ENCODE data around the gene MEF2C.

MEF2C gene

DNA sequence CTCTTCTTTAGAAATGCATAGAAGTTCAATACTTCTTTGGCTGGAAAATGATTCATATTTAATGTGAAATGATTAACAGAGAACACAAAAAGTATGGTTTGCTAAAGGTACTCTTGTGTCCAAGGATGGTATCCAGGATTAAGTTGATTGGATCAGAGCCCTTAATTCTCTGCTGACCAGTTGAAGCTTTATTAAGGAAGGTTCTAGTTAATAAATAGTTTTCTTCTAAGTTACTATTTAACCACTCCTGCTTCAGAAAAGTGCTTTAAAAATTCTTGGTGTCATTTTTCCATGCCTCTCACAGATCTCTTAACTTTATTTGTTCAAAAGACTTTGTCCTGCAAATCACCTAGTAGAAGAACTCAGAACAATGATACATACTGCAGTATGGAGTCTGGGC is 134.3 kb downstream of the MEF2C start:
- no peak for DNase-seq

- DNase-seq: no peak
These were observed 136.5 kb downstream of the MEF2C start for GRCh38 chr5:88746438-88746882.

DNA sequence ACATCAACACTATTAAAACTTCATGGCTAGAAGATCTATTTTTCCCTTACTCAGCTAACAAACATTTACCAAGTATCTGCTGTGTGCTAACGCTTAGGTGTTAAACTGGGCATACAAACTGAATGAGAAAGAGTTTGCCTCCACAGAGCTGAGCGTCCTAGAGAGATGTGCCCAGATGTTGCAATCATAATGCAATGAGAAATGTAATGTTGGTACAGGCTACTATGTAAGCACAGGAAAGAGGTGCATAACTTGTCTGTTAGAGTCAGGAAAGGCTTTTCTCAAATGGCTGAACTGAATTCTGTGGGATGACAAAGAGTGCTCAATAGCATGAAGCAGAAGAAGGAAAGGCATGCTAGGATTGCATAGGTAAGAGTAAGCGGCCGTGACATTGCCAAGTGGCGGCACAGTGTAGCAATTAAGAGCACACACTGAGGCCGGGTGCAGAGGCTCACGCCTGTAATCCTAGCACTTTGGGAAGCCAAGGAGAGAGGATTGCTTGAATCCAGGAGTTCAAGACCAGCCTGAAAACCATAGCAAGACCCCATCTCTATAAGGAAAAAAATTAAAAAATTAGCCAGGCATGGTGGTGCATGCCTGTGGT is 137.8 kb downstream of the MEF2C start:
- no peak for DNase-seq

GRCh38 chr5:88743231-88743834 is 139.7 kb downstream of the MEF2C start:
- no peak for DNase-seq

DNA sequence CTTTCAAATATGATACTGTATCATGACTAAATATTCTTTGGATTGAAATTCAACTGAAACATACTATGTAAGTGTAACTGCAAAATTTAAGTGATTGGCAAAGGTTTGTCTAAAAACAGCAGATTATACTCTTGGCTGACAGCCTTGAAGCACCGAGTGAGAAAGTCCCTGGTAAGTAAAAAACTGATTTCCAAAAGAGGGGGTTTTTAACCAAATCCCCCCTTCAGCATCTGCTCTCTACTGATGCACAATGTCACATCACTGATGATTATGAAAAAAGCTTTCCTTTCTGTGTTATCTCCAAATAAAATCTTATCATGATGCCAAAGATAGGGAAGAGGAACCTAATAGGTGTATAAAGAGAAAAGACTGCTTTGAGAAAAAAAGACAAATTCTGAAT is 141.0 kb downstream of the MEF2C start:
- no peak for DNase-seq

DNA sequence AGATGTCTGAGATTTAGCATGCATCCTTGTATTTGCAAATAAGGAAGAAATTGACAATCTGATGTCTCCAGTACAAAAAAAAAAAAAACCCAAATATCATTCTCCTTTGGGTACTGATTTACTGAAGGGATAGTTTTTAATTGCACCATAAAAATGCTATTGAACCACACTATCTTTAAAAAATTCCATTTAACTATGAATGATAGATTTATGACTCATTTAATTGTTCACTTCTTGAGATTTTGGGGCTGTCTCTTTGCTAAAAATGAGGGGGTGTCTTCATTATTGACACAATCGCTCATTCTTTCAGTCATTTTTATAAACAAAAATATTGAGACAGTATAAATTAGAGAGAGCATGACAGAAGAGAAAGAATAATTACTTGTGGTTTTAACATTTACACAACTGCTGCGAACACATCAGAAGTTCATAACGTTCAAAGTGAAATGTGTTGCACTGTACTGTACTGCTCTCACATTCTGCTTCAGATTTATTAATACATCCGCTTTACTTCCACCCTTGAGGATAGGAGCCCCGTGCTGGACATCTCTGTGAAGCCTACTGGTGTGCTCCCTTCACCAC is 142.3 kb downstream of the MEF2C start:
- DNase-seq: no peak

GRCh38 chr5:88736494-88736893 is 146.5 kb downstream of the MEF2C start:
- no peak for DNase-seq

- DNase-seq: peak; percentile 67
These were observed 148.0 kb downstream of the MEF2C start for GRCh38 chr5:88734983-88735382.

DNA sequence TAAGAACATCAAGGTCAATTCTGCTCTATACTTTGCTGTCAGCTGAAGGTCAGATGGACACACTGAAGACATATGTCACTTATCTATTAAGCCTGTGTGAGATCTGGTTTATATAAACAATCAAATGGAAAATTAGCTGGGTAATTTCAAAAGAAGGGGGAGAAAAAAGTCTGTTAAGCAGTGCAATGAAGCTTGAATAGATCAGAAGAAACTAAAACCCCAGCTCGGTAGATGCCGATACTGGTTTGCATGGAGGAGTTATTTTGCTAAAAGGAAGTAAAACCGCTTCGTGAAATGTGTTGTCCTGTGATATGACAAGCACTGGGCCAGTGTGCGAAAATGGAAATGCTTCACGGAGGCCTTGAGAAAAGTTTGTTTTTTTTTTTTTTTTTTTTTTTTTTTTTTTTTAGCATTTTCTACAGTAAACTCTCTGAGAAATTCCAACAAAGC is 148.8 kb downstream of the MEF2C start:
- no peak for DNase-seq

- no peak for DNase-seq
These were observed 150.1 kb downstream of the MEF2C start for GRCh38 chr5:88732862-88733261.

DNA sequence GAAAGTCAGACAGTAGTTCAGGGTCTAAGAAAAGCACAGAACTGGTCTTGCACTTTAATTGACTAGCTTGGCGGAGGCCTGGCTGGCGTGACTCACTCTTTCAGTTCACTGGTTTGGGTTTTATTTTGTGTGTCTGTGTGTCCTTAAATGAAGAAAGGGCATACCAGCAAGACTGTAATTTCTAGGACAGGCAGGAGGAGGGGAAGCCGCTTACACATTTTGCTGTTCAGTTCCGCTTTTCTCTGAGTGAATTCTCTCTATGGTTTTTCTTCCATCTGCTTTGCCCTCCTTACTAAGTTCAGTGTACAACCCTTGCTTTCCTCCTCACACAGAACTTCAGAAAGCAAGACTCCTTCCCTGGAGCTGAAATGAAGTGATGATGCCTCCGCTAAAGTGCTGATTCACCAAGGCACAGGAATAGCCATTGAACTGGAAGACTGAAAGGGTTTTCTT is 150.8 kb downstream of the MEF2C start:
- DNase-seq: peak; percentile 56

DNA sequence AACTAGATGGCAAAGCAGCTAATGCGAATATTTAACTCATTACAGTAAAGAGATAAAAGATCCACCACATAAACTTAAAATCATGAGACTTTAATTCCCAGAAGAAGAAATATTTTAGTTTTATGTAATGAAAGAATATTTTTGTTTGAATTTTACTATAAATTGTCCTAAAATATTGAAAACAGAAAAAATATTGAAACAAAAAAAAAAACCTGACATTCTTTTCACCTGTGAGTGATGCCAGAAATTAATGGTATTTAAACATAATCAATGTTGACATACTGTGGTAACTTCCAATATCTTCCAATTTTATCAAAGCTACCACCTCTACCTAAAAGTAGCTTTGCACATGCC is 153.2 kb downstream of the MEF2C start:
- no peak for DNase-seq

DNA sequence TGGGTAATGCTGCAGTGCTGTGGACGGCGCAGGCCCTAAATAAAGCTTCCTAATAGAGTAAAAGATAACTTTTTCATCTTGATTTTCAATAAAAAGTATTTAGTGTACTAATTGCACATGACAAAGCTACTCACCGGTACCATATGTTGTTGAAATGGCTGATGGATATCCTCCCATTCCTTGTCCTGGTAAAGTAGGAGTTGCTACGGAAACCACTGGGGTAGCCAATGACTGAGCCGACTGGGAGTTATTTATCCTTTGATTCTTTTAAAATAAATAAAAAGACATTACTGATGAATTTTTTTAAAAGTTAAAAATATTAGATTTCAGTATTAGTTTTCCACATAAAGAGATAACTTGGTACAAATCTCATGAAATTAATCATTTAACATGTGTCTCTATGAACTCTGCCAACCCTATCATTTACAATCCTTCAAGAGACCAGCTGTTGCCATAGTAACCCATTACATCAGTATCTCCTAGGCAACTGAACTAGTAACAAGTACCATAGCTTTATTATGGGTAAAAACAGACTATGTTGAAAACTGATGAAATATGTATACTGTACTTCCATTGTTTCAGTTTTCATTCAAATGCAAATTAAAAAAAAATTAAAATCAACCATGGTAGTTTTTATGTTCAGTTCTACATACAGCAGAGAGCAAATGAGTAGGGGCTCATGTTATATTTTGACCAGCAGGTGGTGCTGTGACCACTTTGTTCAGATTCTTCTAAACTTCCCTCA is 153.7 kb downstream of the MEF2C start:
- DNase-seq: peak; percentile 72

DNA sequence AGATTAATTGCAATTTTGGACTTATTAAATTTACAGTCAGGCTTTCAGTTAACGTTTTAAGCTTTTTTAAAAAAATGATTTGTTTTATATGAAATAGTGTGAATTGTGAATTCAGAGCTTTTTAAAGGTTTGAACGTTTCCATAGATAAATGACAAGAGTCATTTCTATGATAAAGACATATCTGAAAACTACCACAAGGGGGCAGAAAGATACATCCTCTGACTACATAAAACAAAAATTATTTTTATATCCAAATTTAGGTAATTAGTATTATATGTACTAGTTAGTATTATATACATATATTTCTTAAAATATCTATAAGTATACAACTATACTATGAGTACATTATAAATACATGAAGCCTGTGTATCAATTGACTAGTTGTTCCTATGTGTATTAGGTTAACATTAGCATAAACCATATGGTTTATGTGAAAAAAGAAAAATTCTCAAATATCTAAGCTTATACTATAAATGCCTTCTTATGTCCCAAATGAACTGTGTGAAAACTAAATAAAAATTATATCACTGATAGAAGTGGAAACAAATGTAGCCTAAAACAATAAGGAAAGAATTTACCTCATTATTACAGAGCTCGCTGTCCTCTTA is 155.2 kb downstream of the MEF2C start:
- DNase-seq: no peak

DNA sequence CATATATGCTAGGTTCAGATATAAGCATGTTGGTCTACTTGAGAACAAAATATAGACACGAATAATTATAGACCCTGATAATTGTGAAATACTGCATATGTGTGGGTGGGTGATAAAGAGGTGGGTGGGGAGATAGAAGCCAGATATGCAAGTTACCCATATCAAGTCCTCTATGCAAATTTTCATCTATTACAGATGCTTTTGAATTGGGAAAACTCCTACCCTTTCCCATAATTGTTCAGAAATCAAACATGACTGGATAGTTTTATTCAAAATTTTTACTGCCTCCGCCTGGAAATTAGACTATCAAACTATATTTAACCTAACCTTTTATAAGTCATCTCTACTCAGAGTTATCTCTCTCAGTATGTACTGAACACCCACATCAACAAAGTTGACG is 157.5 kb downstream of the MEF2C start:
- DNase-seq: no peak

- DNase-seq: no peak
These were observed 158.8 kb downstream of the MEF2C start for GRCh38 chr5:88724201-88724600.

DNA sequence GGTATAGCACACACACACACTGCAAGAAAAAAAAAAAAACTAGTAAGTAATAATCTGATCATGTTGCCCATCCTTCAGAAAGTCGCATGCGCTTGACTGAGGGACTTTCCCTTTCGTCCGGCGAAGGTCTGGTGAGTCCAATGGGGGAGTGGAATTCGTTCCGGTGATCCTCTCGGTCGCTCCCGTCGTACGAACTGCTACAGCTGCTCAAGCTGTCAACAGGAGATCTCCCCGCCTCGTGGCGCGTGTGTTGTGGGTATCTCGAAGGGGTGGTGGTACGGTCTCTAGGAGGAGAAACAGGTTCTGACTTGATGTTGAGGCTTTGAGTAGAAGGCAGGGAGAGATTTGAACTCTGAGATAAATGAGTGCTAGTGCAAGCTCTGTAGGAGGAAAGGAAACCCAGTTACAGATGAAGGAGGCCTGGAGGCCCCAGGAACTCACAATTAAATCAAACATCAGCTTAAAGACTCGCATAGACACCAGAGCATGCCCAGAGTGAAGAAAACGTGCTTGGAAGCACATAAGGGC is 160.4 kb downstream of the MEF2C start:
- DNase-seq: no peak

GRCh38 chr5:88719434-88719833 is 163.6 kb downstream of the MEF2C start:
- DNase-seq: no peak

DNA sequence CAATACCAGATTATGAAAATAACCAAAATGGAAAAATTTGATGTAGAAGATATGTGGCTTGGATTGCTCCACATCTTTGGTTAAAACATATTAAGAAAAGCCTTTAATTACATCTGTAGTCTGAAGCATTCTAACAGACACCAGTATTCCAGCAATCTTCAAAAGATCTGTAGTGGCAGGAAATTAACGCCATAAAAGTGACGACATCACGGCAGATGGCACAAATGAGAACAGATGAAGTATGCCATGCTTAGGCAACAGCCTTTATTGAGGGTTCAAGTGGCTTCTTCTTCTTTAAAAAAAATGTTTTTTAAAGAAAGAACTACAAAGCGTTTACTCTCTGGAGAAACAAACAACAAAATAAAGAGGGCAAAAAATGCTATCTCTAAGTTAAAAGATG is 164.2 kb downstream of the MEF2C start:
- no peak for DNase-seq

GRCh38 chr5:88716101-88716500 is 166.9 kb downstream of the MEF2C start:
- DNase-seq: no peak

DNA sequence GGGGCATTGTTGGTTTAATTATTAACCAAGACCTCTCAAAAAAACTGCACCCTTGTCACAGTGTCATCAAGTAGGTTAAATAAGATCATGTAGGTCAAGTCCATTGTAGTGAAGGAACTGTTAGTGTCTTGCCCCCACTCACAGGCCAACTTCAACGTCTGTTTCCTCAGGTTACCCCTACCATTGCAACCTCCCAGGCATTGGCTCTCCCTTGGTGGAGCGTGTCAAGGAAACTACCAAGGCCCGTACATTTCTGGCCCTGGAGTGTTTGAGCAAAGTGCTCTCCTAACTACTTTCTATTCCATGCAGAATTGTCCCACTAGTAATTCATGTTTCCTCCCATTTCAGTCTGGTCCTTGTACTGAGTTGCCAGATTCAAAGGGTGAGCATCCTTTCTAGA is 167.5 kb downstream of the MEF2C start:
- DNase-seq: no peak

DNA sequence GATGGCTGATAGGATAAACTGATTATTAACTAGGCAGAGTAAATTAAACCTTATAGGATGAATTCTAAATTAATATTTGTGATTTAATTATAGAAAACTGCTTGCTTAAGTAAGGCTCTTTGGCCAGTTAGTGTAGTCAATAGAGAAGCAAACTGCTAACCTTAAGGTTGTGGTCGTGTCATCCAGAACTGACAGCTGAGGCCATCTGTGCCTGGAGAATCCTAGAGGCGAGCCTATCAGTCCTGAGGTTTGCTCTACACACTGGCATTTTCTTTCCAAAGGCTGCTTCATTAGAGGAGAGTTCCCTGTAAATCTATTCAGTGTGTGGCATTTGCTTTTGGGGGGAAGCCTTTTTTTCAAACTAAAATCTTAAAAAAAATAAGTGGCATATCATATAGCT is 169.2 kb downstream of the MEF2C start:
- DNase-seq: no peak
